Activated CD4-positive, alpha-beta T cell treated with anti-CD3 and anti-CD28 coated beads, Interleukin-2, amount 50 U/mL, for 4 hours (primary cell): ENCODE data around the gene EYS.

ENCODE experiments used
- DNase-seq, 2 experiments: peaks; one replicate each; pipeline ENCODE4 v3.0.0-alpha.2; 2020

EYS gene

GRCh38 chr6:64428186-64428585 lies 1278.8 kb downstream of the EYS start:
- DNase-seq: no peak

DNA sequence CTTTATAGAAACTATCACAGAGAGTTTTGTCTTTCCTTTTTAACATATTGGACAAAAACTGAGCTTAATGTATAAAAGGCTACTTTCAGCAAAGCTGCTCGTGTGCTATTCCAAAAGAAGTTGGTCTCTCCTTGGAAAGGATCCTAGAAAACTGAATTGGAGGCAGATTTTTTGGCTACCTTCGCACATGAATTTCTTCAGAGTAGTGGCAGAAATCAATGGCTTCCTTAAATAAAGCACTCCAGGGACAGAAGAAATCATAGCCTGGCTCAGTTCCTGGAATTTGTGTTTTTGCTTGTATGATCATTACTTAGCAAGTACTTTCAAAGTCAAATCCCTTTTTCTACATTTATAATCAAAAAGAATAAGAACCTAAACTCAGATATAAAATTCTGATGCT lies 1291.1 kb downstream of the EYS start:
- no peak for DNase-seq

- no peak for DNase-seq
Measured at GRCh38 chr6:64411226-64411625, 1295.8 kb downstream of the EYS start.

- DNase-seq: no peak
Measured at GRCh38 chr6:64409948-64410347, 1297.1 kb downstream of the EYS start.

DNA sequence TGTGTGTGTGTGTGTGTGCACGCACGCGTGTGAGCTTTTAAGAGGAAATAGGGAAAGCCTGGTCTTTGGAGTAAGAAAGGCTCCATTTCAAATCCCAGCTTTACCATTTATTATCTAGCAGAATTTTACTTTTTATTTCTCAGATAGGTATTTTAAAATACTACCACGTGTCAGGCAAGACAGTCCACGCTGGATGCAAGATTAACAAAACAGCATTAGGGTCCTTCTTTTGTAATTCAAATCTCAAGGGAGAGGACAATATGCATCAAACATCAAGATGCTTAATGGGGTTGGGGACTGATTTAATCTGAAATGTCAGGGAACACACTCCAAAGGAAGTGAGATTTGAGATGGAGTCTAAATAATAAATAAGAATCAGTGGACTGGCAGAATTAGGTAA lies 1302.6 kb downstream of the EYS start:
- no peak for DNase-seq

DNA sequence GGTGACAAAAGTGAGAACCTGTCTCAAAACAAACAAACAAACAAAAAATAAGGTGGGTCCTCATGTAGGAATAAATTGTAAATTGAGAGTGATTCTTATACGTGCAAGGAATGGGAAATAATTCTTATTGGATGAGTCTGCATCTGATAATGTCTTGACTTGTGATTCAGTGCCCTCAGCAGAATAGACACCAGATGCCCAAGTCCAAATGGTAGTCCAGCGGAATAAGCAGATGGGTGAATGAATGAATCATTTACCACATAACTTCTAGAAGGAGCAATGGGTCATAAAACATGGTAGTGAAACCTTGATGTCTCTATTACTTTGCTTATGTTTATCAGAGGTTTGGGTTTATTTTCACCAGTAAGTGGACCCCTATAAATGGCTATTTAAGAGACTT lies 1323.7 kb downstream of the EYS start:
- no peak for DNase-seq

- DNase-seq: no peak
Measured at GRCh38 chr6:64376394-64376793, 1330.6 kb downstream of the EYS start.

- no peak for DNase-seq
Measured at GRCh38 chr6:64357430-64357829, 1349.6 kb downstream of the EYS start.

GRCh38 chr6:64347411-64347810 lies 1359.6 kb downstream of the EYS start:
- no peak for DNase-seq

DNA sequence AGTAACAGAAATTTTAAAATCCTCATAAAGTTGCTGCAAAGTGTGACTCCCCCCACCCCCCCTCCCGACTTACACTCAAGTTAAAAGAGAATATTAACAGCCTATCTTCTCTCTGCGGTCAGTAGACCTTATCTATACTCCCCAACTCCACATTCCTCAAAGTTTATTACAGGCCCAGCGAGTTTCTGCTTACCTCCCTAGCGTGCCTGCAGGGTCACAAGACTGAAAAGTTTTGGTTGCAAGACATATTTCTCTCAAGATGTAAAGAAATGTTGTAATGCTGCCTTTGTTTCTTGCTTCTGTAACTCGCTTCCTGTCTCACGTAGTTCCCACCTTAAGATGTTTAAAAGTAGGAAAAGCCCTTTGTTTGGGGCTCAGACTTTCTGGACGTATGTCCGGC lies 1371.8 kb downstream of the EYS start:
- no peak for DNase-seq

- DNase-seq: no peak
Measured at GRCh38 chr6:64334636-64335035, 1372.4 kb downstream of the EYS start.

DNA sequence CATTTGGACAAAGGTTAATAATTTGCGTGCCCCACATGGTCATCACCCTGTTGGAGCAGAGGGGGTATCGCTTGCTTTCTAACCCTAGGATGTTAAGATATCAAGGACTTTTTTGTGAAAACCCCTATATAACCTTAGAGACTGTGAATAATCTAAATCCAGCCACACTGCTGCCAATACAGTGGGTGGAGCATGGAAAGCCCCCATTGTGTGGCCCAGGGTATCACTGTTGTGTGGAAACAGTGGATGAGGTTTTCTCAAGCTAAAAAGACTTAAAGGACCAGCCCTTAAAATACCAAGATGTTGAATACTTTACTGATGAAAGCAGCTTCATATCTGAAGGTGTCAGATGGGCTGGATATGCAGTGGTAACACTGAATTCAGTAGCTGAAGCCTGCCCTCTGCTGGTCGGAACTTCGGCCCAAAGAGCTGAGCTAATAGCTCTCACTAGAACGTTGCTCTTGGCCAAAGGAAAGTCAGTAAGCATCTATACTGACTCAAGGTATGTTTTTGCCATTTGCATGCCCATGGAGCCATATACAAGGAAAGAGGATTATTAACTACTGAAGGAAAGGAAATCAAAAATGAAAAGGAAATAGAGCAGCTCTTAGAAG lies 1376.2 kb downstream of the EYS start:
- DNase-seq: no peak

GRCh38 chr6:64326939-64327338 lies 1380.1 kb downstream of the EYS start:
- no peak for DNase-seq

- no peak for DNase-seq
Measured at GRCh38 chr6:64325093-64325492, 1381.9 kb downstream of the EYS start.

- DNase-seq: no peak
Measured at GRCh38 chr6:64310214-64310613, 1396.8 kb downstream of the EYS start.

DNA sequence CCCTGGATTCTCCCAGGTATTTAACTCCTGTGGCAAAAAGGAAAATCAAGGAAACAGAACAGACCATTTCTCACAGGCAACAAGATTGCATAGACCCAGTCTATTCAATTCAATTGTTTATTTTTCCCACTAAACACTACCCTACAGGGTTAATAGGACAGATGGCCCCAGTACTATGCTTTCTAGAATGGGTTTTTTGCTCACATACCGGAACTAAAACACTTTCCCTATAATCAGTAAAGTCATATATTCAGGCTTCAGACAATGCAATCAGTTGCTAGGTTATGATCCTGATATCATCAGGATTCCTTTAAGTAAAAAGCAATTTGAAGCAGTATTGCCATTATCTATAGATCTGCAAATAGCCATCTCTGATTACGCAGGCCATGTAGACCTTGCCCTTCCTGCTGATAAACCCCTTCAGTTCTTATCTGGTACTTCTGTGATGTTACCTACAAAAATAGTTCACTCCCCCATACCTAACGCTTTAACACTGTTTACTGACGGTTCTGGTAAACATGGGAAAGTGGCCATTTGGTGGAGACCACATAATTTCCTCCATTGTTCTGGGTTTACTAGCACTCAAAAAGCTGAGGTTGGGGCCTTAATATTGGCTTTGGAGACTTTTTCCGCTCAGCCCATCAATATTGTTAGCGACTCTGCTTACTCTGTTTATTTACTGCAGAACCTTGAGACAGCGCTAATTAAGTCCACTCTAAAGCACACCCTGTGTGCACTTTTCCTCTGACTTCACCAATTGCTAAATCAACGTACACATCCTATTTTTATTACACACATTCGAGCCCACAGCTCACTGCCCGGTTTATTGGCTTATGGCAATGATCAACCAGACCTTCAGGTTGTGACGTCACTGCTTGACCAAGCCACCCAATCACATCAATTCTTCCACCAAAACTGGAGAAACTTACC lies 1405.5 kb downstream of the EYS start:
- DNase-seq: no peak

GRCh38 chr6:64299176-64299575 lies 1407.8 kb downstream of the EYS start:
- DNase-seq: no peak

GRCh38 chr6:64294034-64294433 lies 1413.0 kb downstream of the EYS start:
- DNase-seq: no peak

DNA sequence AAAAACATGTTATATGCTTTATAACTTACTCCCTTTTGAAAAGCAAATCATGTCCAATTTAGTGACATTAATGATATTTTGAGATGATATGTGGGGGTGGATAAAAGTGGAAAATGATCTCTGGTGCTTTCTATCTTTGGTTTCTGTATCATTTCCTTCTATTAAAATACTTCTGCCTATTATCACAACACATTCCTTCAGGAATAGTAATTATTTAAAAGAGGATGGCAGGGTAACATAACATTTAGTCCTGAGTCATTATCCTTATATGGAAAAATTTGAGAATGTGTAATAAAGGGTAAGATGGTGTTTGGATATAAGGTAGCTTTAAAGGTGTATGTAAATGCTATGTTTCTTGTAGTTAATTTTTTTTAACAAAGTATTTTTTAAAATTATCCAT lies 1413.7 kb downstream of the EYS start:
- no peak for DNase-seq

GRCh38 chr6:64290867-64291266 lies 1416.2 kb downstream of the EYS start:
- DNase-seq: no peak

GRCh38 chr6:64289931-64290330 lies 1417.1 kb downstream of the EYS start:
- no peak for DNase-seq

GRCh38 chr6:64288351-64288750 lies 1418.7 kb downstream of the EYS start:
- no peak for DNase-seq

- DNase-seq: no peak
Measured at GRCh38 chr6:64281167-64281566, 1425.9 kb downstream of the EYS start.

DNA sequence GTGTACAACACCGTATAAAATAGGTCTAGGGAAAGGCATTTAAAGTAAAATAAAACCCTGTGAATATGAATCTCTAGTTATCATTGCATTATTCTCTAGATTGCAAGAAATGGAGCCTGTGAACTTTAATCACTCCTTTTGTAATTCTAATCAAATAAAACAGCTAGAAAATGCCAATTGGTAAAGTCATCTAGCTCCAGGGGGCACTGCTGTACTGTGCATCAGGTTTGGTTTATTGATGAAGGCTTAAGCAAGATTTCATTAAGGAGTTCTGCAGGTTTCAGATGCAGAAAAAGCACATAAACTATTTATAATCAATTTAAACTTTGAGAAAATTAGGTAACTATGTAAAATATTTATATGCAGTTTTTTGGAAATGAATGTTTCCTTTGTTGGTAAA lies 1426.5 kb downstream of the EYS start:
- no peak for DNase-seq

GRCh38 chr6:64270083-64270482 lies 1436.9 kb downstream of the EYS start:
- no peak for DNase-seq
